ENCODE data around the gene PPM1E.

DNA sequence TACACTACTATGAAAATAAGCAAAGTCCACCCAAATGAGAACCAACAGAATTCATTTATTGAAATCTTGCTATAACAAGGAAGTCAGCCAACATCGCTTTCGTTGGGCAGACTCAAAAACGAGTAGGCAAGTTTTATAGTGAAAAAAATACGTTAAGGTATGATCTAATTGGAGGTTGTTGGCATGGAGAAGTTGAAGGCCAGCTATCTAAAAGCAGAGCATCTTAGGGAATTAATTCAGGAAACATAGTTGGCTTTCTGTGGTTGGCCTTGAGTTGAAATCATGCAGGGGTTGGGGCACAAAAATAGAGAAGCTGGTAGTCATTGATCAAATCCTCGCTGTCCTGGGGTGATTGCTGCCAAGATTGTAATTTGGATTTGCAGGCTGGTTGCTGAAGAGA, 118.3 kb downstream of the PPM1E start:
- TF ChIP-seq CTCF (IDR thresholded peaks at IDR 0.05), result no peak
- no peak for TF ChIP-seq POLR2AphosphoS5 (IDR thresholded peaks at IDR 0.05; ENCODE audit: low read depth, low read length)
- no peak for TF ChIP-seq REST (IDR thresholded peaks at IDR 0.05; ENCODE audit: insufficient read depth in 1 of 2, low read depth in 2 of 2, low read length in 1 of 2)
- TF ChIP-seq TCF7L2 (IDR thresholded peaks at IDR 0.05; ENCODE audit: low read depth, low read length), result no peak
- TF ChIP-seq SIN3A (IDR thresholded peaks at IDR 0.05; ENCODE audit: borderline replicate concordance, insufficient read depth, low read depth, low read length), result no peak
